ENCODE data around the gene ABCA5.
"Not testable (repeated sequence)": the region's sequence is repeated elsewhere in the genome, so short reads cannot be mapped to it uniquely, and the experiment has no call there.

ABCA5 gene

DNA sequence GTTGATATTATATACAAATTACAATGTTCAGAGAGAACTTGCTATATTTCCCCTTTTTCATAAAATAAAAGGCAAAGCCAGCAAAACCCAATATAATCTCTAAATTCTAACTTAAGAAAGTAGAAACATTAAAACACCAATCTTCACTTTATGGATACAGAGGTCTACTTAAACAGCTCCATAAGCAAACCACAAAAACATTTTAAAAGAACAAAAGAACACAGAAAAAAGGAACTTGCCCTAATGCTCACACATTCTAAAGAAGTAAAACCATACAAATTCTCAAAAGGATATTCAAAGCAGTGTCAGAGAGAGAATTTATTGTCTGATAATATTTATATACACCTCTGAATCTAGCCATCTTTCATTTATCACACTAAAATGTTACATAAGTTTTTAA lies 98.9 kb downstream of the ABCA5 start:
- H3K4me1 ChIP-seq (ENCODE audit: insufficient read depth, low read length) = no peaks in the 10 kb centered on the region
- no peak overlapping the region for H3K27ac ChIP-seq (ENCODE audit: low read depth, low read length)
- H3K9ac ChIP-seq (ENCODE audit: low read depth, low read length) = no peak overlapping the region

DNA sequence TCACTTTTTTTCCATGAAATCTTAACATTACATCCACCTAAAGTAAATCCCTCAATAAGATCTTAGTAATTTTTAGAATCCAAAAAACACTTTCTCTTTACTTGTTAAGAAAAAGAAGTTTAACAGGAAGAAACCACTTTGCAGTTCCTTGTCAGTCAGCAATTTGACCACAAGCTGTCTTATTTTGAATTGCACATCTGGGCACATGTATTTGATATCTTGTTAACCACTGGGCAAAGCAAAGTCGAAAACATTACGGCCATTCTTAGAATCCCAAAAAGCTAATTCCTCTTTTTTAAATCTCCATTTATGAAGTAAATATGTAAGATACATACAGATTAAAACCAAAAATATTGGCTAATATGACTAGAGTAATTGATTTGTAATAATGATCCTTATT lies 99.4 kb downstream of the ABCA5 start:
- Histone ChIP-seq H3K27ac (ENCODE audit: low read depth, low read length) (no peak overlapping the region), H3K9ac (ENCODE audit: low read depth, low read length) (no peak overlapping the region), H3K27me3 (ENCODE audit: insufficient read depth, low read length) (no peaks in the 10 kb centered on the region), H3K9me3 (ENCODE audit: insufficient read depth, low read depth, low read length) (no peaks in the 10 kb centered on the region), H3K4me3 (ENCODE audit: low read length) (no peak overlapping the region), H3K4me1 (ENCODE audit: insufficient read depth, low read length) (no peaks in the 10 kb centered on the region), H3K36me3 (ENCODE audit: insufficient read depth, low read length) (no peaks in the 10 kb centered on the region)
- WGBS = 94% methylated on average over 2 of the region's 2 CpGs

More for the DNA sequence above, 98.9 kb downstream of the ABCA5 start:
- Histone ChIP-seq H3K36me3 (ENCODE audit: insufficient read depth, low read length) (no peaks in the 10 kb centered on the region), H3K4me3 (ENCODE audit: low read length) (no peak overlapping the region), H3K27me3 (ENCODE audit: insufficient read depth, low read length) (no peaks in the 10 kb centered on the region), H3K9me3 (ENCODE audit: insufficient read depth, low read depth, low read length) (no peaks in the 10 kb centered on the region)

DNA sequence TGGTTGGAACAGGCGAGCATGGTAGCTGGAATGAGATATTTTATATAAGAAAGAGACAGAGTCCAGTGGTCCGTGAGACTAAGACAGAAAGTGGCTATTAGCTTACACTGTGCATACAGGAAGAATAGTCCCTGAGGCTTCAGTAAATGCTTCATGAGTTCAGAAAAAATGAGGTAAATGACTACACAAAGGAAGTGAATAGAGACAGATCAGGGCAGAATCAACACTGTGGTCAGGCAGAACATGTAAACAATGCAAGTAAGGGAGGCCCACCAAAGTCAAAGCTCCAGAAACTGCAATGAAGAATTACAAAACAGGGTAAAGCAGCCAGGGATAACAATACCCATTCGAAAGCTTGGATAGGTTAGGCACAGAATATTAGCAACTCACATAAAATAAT lies 103.1 kb downstream of the ABCA5 start:
- 90% methylated on average over 3 of the region's 3 CpGs for WGBS
- no peaks in the 10 kb centered on the region for H3K36me3 ChIP-seq (ENCODE audit: insufficient read depth, low read length)
- H3K9me3 ChIP-seq (ENCODE audit: insufficient read depth, low read depth, low read length) = no peaks in the 10 kb centered on the region
- H3K9ac ChIP-seq (ENCODE audit: low read depth, low read length) = no peak overlapping the region
- no peak overlapping the region for H3K4me3 ChIP-seq (ENCODE audit: low read length)
- no peaks in the 10 kb centered on the region for H3K27me3 ChIP-seq (ENCODE audit: insufficient read depth, low read length)
- no peaks in the 10 kb centered on the region for H3K4me1 ChIP-seq (ENCODE audit: insufficient read depth, low read length)
- no peak overlapping the region for H3K27ac ChIP-seq (ENCODE audit: low read depth, low read length)

DNA sequence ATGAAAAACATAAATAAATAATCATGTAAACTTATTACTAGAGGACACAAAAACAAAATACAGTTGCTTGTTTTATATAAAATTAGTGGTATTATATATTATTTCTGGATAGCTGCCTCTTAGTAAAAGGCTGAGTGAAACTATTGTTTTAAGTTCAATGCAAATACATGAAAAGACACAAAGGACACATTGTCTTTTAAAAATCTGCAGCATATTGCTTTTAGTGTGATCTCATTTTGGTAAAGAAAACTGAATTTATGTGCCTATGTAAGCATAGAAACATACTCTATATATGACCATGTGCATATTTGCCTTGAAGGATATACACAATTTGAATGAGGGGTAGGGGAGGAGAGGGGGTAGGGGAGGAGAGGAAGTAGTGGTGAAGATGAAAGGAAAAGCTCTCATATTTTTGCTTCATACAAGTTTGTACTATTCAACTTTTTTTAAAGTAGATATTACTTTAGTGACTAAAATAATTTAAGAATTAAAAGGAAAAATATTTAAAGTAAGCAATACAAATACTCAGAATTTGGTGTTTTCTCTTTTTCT lies 104.2 kb downstream of the ABCA5 start:
- Histone ChIP-seq H3K9ac (ENCODE audit: low read depth, low read length) (no peak overlapping the region), H3K9me3 (ENCODE audit: insufficient read depth, low read depth, low read length) (no peaks in the 10 kb centered on the region), H3K36me3 (ENCODE audit: insufficient read depth, low read length) (no peaks in the 10 kb centered on the region), H3K4me1 (ENCODE audit: insufficient read depth, low read length) (no peaks in the 10 kb centered on the region), H3K27ac (ENCODE audit: low read depth, low read length) (no peak overlapping the region), H3K27me3 (ENCODE audit: insufficient read depth, low read length) (no peaks in the 10 kb centered on the region), H3K4me3 (ENCODE audit: low read length) (no peak overlapping the region)

DNA sequence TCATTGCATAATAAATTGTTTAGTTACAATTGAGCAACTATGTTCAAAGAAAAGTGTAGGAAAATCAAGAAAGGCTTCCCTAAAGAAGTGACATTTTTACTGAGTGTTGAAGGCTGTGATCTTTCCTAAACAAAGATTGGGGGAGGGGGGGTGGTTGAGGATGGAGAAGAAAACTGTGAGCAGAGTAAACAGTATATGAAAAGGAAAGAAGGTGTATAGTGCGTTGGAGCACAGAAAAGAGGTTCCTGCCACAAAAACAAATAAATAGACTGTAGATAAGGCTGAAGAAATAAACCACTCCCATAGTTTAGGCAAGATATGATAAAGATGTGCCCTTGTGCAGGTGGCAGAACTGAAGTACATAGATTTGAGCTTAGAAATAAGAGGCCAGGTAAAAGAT lies 106.8 kb downstream of the ABCA5 start:
- WGBS = 83% methylated on average over 1 of the region's 1 CpG
- H3K4me3 ChIP-seq (ENCODE audit: low read length) = no peak overlapping the region
- H3K36me3 ChIP-seq (ENCODE audit: insufficient read depth, low read length) = no peaks in the 10 kb centered on the region
- H3K4me1 ChIP-seq (ENCODE audit: insufficient read depth, low read length) = no peaks in the 10 kb centered on the region
- no peaks in the 10 kb centered on the region for H3K9me3 ChIP-seq (ENCODE audit: insufficient read depth, low read depth, low read length)
- H3K9ac ChIP-seq (ENCODE audit: low read depth, low read length) = no peak overlapping the region
- no peaks in the 10 kb centered on the region for H3K27me3 ChIP-seq (ENCODE audit: insufficient read depth, low read length)
- H3K27ac ChIP-seq (ENCODE audit: low read depth, low read length) = no peak overlapping the region

DNA sequence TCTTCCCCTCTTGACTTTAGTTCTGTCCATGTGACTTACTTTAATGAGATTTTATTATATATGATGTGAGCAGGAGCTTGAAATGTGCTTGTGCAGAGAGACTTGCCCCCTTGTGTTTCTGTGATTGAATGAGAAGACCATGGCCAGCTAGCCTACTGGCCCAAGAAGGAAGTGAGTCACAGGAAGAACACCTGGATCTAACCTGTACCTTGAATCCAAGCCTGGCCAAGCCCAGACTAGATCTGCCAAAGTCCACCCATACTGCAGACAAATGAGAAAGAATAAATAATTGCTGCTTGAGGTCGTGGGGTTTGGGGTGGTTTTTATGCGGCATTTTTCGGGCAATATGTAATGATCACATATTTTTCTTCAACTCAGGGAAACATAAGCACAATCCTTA lies 107.9 kb downstream of the ABCA5 start:
- no CpG with 5 or more reads among the region's 3 CpGs for WGBS
- no peak overlapping the region for H3K27ac ChIP-seq (ENCODE audit: low read depth, low read length)
- H3K9ac ChIP-seq (ENCODE audit: low read depth, low read length) = no peak overlapping the region
- H3K9me3 ChIP-seq (ENCODE audit: insufficient read depth, low read depth, low read length) = no peaks in the 10 kb centered on the region
- H3K27me3 ChIP-seq (ENCODE audit: insufficient read depth, low read length) = no peaks in the 10 kb centered on the region
- no peaks in the 10 kb centered on the region for H3K36me3 ChIP-seq (ENCODE audit: insufficient read depth, low read length)
- H3K4me1 ChIP-seq (ENCODE audit: insufficient read depth, low read length) = no peaks in the 10 kb centered on the region
- no peak overlapping the region for H3K4me3 ChIP-seq (ENCODE audit: low read length)

DNA sequence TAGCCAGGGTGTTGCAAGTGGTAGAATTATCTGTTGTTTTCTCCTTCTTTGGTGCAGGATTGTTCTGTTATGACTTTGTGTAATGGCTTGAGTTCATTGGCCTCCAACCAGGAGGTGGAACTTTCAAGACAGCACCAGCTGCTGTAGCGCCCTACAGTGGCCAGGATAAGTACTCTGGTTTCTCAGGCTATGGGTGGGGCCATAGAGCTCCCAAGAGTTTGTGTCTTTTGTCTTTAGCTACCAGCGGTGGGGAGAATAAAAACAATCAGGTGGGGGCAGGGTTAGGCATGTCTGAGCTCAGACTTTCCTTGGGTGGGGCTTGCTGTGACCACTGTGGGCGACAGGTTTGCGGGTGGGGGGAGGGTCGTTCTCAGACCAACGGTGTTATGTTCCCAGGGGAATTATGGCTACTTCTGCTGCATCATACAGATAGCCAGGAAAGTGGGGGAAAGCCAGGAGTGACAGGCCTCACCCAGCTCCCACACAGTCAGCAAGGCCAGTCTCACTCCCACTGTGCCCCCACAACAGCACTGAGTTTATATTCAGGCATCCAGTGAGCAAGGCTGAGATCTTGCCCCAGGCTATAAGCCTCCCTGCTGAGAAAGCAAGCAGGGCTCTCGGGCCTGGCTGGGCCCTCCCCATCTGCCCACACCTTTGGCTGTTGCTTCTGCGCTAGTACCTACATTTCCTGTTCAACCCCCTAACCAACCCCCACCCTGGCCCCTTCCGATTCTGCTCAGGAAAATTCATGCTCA lies 113.7 kb downstream of the ABCA5 start:
- Histone ChIP-seq H3K4me3 (ENCODE audit: low read length) (no peak overlapping the region), H3K4me1 (ENCODE audit: insufficient read depth, low read length) (no peaks in the 10 kb centered on the region), H3K27ac (ENCODE audit: low read depth, low read length) (no peak overlapping the region), H3K9me3 (ENCODE audit: insufficient read depth, low read depth, low read length) (no peaks in the 10 kb centered on the region), H3K36me3 (ENCODE audit: insufficient read depth, low read length) (no peaks in the 10 kb centered on the region), H3K27me3 (ENCODE audit: insufficient read depth, low read length) (no peaks in the 10 kb centered on the region), H3K9ac (ENCODE audit: low read depth, low read length) (no peak overlapping the region)
- WGBS = 75% methylated on average over 9 of the region's 9 CpGs

DNA sequence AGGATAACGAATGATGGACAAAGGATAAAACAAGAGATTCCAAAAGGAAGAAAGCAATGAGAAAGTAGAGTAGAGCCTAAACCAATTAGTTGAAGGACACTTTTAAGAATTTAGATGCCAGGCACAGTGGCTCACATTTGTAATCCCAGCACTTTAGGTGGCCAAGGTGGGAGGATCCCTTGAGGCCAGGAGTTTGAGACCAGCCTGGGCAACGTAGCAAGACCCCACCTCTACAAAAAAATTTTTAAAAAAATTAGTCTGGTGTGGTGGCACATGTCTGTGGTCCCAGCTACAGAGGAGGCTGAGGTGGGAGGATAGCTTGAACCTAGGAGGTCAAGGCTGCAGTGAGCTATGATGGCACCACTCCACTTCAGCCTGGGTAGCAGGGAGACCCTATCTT lies 118.3 kb downstream of the ABCA5 start:
- Histone ChIP-seq H3K36me3 (ENCODE audit: insufficient read depth, low read length) (no peaks in the 10 kb centered on the region), H3K27ac (ENCODE audit: low read depth, low read length) (no peak overlapping the region), H3K27me3 (ENCODE audit: insufficient read depth, low read length) (no peaks in the 10 kb centered on the region), H3K9me3 (ENCODE audit: insufficient read depth, low read depth, low read length) (no peaks in the 10 kb centered on the region), H3K4me1 (ENCODE audit: insufficient read depth, low read length) (no peaks in the 10 kb centered on the region), H3K9ac (ENCODE audit: low read depth, low read length) (no peak overlapping the region), H3K4me3 (ENCODE audit: low read length) (no peak overlapping the region)
- 90% methylated on average over 1 of the region's 2 CpGs for WGBS

DNA sequence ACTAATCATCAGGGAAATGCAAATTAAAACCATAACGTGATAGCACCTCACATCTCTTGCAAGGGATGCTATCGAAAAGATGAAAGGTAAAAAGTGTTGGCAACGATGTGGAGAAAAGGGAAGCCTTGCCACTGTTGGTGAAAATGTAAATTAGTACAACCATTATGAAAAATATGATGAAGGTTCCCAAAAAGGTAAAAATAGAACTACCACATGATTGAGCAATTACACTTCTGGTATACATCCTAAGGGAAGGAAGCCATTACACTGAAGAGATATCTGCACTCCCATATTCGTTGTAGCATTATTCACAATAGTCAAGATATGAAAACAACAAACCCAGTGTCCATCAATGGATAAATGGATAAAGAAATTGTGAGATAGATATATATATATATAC lies 119.8 kb downstream of the ABCA5 start:
- no peak overlapping the region for H3K9ac ChIP-seq (ENCODE audit: low read depth, low read length)
- no peaks in the 10 kb centered on the region for H3K4me1 ChIP-seq (ENCODE audit: insufficient read depth, low read length)
- H3K4me3 ChIP-seq (ENCODE audit: low read length) = no peak overlapping the region
- H3K36me3 ChIP-seq (ENCODE audit: insufficient read depth, low read length) = no peaks in the 10 kb centered on the region
- no peaks in the 10 kb centered on the region for H3K27me3 ChIP-seq (ENCODE audit: insufficient read depth, low read length)
- WGBS = 89% methylated on average over 4 of the region's 4 CpGs
- no peak overlapping the region for H3K27ac ChIP-seq (ENCODE audit: low read depth, low read length)
- no peaks in the 10 kb centered on the region for H3K9me3 ChIP-seq (ENCODE audit: insufficient read depth, low read depth, low read length)

DNA sequence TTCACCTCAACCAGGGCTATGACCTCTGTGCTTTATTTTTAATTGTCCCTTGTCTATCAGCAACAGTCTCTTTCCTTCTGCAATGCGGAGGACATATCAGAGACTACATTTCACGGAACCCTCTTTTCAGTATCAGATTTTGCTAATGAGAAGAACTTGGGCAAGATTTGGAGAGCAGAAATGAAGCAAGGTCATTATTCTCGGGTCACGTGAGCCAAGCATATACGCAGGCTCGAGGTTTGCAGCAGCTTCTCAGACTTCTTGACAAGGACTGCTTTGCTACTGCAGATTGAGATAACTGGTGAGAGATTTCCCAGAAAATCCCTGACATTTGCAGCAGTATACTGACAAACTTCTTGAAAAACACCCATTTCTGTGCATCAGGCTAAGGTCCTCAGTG lies 128.7 kb downstream of the ABCA5 start:
- WGBS = 94% methylated on average over 6 of the region's 6 CpGs

DNA sequence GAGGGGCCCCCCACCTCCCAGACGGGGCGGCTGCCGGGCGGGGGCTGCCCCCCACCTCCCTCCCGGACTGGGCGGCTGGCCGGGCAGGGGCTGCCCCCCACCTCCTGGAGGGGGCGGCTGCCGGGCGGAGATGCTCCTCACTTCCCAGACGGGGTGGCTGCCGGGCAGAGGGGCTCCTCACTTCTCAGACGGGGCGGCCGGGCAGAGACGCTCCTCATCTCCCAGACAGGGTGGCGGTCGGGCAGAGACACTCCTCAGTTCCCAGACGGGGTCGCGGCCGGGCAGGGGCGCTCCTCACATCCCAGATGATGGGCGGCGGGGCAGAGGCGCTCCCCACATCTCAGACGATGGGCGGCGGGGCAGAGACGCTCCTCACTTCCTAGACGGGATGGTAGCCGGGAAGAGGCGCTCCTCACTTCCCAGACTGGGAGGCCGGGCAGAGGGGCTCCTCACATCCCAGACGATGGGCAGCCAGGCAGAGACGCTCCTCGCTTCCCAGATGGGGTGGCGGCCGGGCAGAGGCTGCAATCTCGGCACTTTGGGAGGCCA lies 130.8 kb downstream of the ABCA5 start:
- not testable (repeated sequence) for H3K4me3 ChIP-seq (ENCODE audit: low read length); H3K9ac ChIP-seq (ENCODE audit: low read depth, low read length); H3K9me3 ChIP-seq (ENCODE audit: insufficient read depth, low read depth, low read length); H3K36me3 ChIP-seq (ENCODE audit: insufficient read depth, low read length); H3K27ac ChIP-seq (ENCODE audit: low read depth, low read length); H3K4me1 ChIP-seq (ENCODE audit: insufficient read depth, low read length); H3K27me3 ChIP-seq (ENCODE audit: insufficient read depth, low read length)
- WGBS = 95% methylated on average over 40 of the region's 40 CpGs

More for the DNA sequence above, 128.7 kb downstream of the ABCA5 start:
- Histone ChIP-seq H3K9me3 (ENCODE audit: insufficient read depth, low read depth, low read length) (no peaks in the 10 kb centered on the region), H3K4me3 (ENCODE audit: low read length) (no peak overlapping the region), H3K27me3 (ENCODE audit: insufficient read depth, low read length) (no peaks in the 10 kb centered on the region), H3K27ac (ENCODE audit: low read depth, low read length) (no peak overlapping the region), H3K4me1 (ENCODE audit: insufficient read depth, low read length) (no peaks in the 10 kb centered on the region), H3K9ac (ENCODE audit: low read depth, low read length) (no peak overlapping the region), H3K36me3 (ENCODE audit: insufficient read depth, low read length) (no peaks in the 10 kb centered on the region)
